ENCODE data around the gene PTPN2.

DNA sequence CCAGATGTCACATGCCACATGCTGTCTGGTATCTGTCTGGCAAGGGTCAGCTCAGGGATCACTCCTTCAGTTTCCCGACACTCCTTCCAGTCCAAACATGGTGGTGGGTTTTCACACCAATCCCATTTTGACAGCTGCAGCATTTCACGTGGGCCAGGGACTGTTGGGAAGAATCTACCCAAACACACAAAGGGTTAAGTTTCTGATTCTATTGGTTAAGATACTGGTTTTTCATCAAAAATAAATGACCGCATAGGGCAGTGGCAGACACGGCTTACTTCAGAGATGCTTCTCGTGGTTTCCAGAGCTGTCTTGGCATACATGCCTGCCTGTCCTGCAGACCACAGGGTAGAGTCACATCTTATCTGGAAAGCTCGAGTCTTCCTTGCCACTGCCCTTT, 101.5 kb downstream of the PTPN2 start:
- TF ChIP-seq, protein P1, sequence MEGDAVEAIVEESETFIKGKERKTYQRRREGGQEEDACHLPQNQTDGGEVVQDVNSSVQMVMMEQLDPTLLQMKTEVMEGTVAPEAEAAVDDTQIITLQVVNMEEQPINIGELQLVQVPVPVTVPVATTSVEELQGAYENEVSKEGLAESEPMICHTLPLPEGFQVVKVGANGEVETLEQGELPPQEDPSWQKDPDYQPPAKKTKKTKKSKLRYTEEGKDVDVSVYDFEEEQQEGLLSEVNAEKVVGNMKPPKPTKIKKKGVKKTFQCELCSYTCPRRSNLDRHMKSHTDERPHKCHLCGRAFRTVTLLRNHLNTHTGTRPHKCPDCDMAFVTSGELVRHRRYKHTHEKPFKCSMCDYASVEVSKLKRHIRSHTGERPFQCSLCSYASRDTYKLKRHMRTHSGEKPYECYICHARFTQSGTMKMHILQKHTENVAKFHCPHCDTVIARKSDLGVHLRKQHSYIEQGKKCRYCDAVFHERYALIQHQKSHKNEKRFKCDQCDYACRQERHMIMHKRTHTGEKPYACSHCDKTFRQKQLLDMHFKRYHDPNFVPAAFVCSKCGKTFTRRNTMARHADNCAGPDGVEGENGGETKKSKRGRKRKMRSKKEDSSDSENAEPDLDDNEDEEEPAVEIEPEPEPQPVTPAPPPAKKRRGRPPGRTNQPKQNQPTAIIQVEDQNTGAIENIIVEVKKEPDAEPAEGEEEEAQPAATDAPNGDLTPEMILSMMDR (conservative IDR thresholded peaks at IDR 0.05; ENCODE audit: low read depth, low read length): no peak
- TF ChIP-seq RFX5 (IDR thresholded peaks at IDR 0.05; ENCODE audit: low read depth, low read length): no peak
- no peak for TF ChIP-seq POLR2A (IDR thresholded peaks at IDR 0.05; ENCODE audit: low read depth, low read length)
- TF ChIP-seq, protein P2, sequence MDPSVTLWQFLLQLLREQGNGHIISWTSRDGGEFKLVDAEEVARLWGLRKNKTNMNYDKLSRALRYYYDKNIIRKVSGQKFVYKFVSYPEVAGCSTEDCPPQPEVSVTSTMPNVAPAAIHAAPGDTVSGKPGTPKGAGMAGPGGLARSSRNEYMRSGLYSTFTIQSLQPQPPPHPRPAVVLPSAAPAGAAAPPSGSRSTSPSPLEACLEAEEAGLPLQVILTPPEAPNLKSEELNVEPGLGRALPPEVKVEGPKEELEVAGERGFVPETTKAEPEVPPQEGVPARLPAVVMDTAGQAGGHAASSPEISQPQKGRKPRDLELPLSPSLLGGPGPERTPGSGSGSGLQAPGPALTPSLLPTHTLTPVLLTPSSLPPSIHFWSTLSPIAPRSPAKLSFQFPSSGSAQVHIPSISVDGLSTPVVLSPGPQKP (IDR thresholded peaks at IDR 0.05; ENCODE audit: borderline replicate concordance, low read depth, low read length): no peak
- no peak for TF ChIP-seq MAZ (IDR thresholded peaks at IDR 0.05; ENCODE audit: borderline replicate concordance, low read depth, low read length)
- no peak for TF ChIP-seq BHLHE40 (IDR thresholded peaks at IDR 0.05; ENCODE audit: low read depth, low read length)
- no peak for TF ChIP-seq RAD21 (IDR thresholded peaks at IDR 0.05; ENCODE audit: low read length)
- TF ChIP-seq RCOR1 (IDR thresholded peaks at IDR 0.05; ENCODE audit: insufficient replicate concordance, low read length): no peak
